ENCODE results near the gene PRKG1. TPM values are rescaled to one million over a fixed set of nuclear protein-coding genes. Genes with fewer than 3 reads are reported as not detected.

Gene PRKG1
- total and polyA plus RNA-seq, 2 donors (not counting 1 experiment from before 2014, with no cell fraction given): not detected

DNA sequence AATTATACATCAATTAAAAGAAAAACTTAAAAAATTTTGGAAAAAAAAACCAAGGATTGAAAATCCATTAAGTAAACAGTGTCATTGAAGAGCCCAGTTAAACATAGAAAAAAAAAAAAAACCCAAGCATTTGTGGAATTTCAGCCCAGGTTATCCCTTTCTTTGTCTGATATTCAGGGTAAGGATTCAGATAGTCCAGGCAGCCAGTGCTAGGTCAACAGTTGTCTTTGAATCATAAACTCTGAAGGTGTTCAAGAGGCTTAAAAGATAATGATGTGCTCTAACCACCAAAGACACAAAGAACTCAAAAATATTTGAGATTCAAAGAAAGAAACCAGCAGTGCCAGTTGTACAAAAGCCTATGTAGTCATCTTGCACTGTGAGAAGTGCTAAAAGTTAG, 969.5 kb downstream of the PRKG1 start:
- CTCF ChIA-PET: no interaction called here
- no peak for ATAC-seq (ENCODE audit: low read depth)
- no peaks in the 10 kb centered on the region for H4K20me1 ChIP-seq (ENCODE audit: control insufficient read depth, insufficient read depth, low read length, poor library complexity, severe bottlenecking)
- H3K9me3 ChIP-seq (ENCODE audit: control extremely low read depth in 1 of 3, control insufficient read depth in 2 of 3, insufficient read depth in 1 of 3, low read length in 2 of 3): no peaks in the 10 kb centered on the region
- no peak overlapping the region for H3K27ac Mint-ChIP-seq
- H3K36me3 ChIP-seq (replicated peaks in 1 of 2; ENCODE audit: control extremely low read depth in 1 of 2, control insufficient read depth in 1 of 2, extremely low read depth in 1 of 2, insufficient read depth in 2 of 2, low read length in 1 of 2): no peaks in the 10 kb centered on the region
- no peak overlapping the region for H2AFZ ChIP-seq (ENCODE audit: insufficient read depth, low read depth, low read length, poor library complexity, severe bottlenecking)
- H3K9ac ChIP-seq (ENCODE audit: low read length): no peak overlapping the region
- no peaks in the 10 kb centered on the region for H3K27me3 Mint-ChIP-seq
- POLR2A ChIA-PET: no interaction called here
- TF ChIP-seq, protein P1, sequence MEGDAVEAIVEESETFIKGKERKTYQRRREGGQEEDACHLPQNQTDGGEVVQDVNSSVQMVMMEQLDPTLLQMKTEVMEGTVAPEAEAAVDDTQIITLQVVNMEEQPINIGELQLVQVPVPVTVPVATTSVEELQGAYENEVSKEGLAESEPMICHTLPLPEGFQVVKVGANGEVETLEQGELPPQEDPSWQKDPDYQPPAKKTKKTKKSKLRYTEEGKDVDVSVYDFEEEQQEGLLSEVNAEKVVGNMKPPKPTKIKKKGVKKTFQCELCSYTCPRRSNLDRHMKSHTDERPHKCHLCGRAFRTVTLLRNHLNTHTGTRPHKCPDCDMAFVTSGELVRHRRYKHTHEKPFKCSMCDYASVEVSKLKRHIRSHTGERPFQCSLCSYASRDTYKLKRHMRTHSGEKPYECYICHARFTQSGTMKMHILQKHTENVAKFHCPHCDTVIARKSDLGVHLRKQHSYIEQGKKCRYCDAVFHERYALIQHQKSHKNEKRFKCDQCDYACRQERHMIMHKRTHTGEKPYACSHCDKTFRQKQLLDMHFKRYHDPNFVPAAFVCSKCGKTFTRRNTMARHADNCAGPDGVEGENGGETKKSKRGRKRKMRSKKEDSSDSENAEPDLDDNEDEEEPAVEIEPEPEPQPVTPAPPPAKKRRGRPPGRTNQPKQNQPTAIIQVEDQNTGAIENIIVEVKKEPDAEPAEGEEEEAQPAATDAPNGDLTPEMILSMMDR (IDR thresholded peaks at IDR 0.05): no peak
- TF ChIP-seq EZH2 (IDR thresholded peaks at IDR 0.05; ENCODE audit: borderline replicate concordance, insufficient read depth, low read depth, low read length, poor library complexity, severe bottlenecking): no peak
- H3K9me3 Mint-ChIP-seq (ENCODE audit: insufficient read depth): no peaks in the 10 kb centered on the region
- no peak overlapping the region for H3K4me2 ChIP-seq (replicated peaks; ENCODE audit: low read depth, low read length, poor library complexity, severe bottlenecking)
- H3K4me3 ChIP-seq (ENCODE audit: control extremely low read depth in 1 of 5, extremely low read depth in 1 of 5, insufficient read depth in 1 of 5, low read depth in 2 of 5, low read length in 4 of 5): no peak overlapping the region
- H3K4me3 Mint-ChIP-seq: no peak overlapping the region
- no peaks in the 10 kb centered on the region for H3K4me1 ChIP-seq (ENCODE audit: control insufficient read depth in 2 of 2, insufficient read depth in 2 of 2, low read length in 2 of 2)
- H3K4me1 Mint-ChIP-seq: no peaks in the 10 kb centered on the region
- no peaks in the 10 kb centered on the region for H3K27me3 ChIP-seq (replicated peaks in 1 of 4; ENCODE audit: control extremely low read depth in 1 of 4, control insufficient read depth in 3 of 4, insufficient read depth in 4 of 4, low read length in 3 of 4)
- intact Hi-C loops (cut with micrococcal nuclease): no loop called here
- no peak overlapping the region for H3K27ac ChIP-seq (ENCODE audit: low read length in 2 of 2)
- no peaks in the 10 kb centered on the region for H3K79me2 ChIP-seq (ENCODE audit: control insufficient read depth, insufficient read depth, low read length)
- no peak for DNase-seq

DNA sequence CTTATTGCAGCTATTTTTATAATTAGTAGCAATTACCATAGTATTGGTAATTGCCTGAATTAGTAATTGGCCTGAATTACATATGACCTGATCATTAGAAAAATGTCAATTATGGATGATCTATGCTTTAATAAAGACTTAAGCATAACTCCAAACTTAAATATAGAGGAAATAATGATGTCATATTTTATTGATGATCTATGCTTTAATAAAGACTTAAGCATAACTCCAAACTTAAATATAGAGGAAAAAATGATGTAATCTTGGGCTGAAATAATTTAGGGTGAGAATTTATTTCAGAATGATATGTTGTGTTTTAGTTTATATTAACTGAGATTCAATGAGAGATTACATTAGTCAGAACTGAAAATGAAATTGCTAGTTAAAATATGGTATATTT, 973.8 kb downstream of the PRKG1 start:
- H3K27me3 ChIP-seq (replicated peaks in 1 of 4; ENCODE audit: control extremely low read depth in 1 of 4, control insufficient read depth in 3 of 4, insufficient read depth in 4 of 4, low read length in 3 of 4): no peaks in the 10 kb centered on the region
- no peaks in the 10 kb centered on the region for H3K36me3 ChIP-seq (replicated peaks in 1 of 2; ENCODE audit: control extremely low read depth in 1 of 2, control insufficient read depth in 1 of 2, extremely low read depth in 1 of 2, insufficient read depth in 2 of 2, low read length in 1 of 2)
- DNase-seq (no peak), ATAC-seq (ENCODE audit: low read depth) (no peak)
- H3K4me1 ChIP-seq (ENCODE audit: control insufficient read depth in 2 of 2, insufficient read depth in 2 of 2, low read length in 2 of 2): no peaks in the 10 kb centered on the region
- TF ChIP-seq, protein P1 (IDR thresholded peaks at IDR 0.05): no peak
- no peak overlapping the region for H3K4me2 ChIP-seq (replicated peaks; ENCODE audit: low read depth, low read length, poor library complexity, severe bottlenecking)
- CTCF ChIA-PET: no interaction called here
- Mint-ChIP-seq H3K4me3 (no peak overlapping the region), H3K27ac (no peak overlapping the region), H3K4me1 (no peaks in the 10 kb centered on the region), H3K9me3 (ENCODE audit: insufficient read depth) (no peaks in the 10 kb centered on the region), H3K27me3 (no peaks in the 10 kb centered on the region)
- H3K9me3 ChIP-seq (ENCODE audit: control extremely low read depth in 1 of 3, control insufficient read depth in 2 of 3, insufficient read depth in 1 of 3, low read length in 2 of 3): no peaks in the 10 kb centered on the region
- no peak overlapping the region for H3K9ac ChIP-seq (ENCODE audit: low read length)
- no peaks in the 10 kb centered on the region for H3K79me2 ChIP-seq (ENCODE audit: control insufficient read depth, insufficient read depth, low read length)
- H3K4me3 ChIP-seq (ENCODE audit: control extremely low read depth in 1 of 5, extremely low read depth in 1 of 5, insufficient read depth in 1 of 5, low read depth in 2 of 5, low read length in 4 of 5): no peak overlapping the region
- no peak overlapping the region for H2AFZ ChIP-seq (ENCODE audit: insufficient read depth, low read depth, low read length, poor library complexity, severe bottlenecking)
- intact Hi-C loops (cut with micrococcal nuclease): no loop called here
- H3K27ac ChIP-seq (ENCODE audit: low read length in 2 of 2): no peak overlapping the region
- POLR2A ChIA-PET: no interaction called here
- H4K20me1 ChIP-seq (ENCODE audit: control insufficient read depth, insufficient read depth, low read length, poor library complexity, severe bottlenecking): no peaks in the 10 kb centered on the region

Data from B cell (primary cell).